22Rv1 (cell line): ENCODE measurements around the gene MGAT4C.

Experiments
- ZFX ChIP-seq: fragments of 450-650 bp; IDR thresholded peaks from 2 replicates; pipeline ENCODE4 v1.6.1; 2017; ENCODE audit warnings: antibody characterized with exemption, borderline replicate concordance
- TF ChIP-seq, protein P1 (sequence below): fragments of 450-650 bp; IDR thresholded peaks from 2 replicates; pipeline ENCODE4 v1.5.1; 2017; ENCODE audit warnings: mild to moderate bottlenecking

DNA sequence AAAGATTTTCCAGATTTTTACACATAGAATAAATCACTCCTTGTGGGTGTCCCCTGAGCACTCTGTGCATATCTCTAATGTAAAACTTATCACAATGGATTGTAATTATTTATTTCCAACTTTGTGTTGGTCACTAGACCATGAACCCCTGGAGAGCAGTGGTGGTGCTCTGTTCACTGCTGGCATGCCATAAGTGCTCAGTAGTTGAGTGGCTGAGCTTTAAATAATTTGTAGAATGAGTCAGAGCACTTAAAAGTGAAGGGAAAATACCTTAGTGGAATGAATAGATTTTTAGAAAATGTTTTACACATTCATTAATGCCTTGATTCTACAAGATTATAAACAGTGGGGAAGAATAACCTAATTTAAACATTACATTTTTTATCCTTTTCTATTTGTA, 6.3 kb downstream of the MGAT4C start:
- TF ChIP-seq, protein P1, sequence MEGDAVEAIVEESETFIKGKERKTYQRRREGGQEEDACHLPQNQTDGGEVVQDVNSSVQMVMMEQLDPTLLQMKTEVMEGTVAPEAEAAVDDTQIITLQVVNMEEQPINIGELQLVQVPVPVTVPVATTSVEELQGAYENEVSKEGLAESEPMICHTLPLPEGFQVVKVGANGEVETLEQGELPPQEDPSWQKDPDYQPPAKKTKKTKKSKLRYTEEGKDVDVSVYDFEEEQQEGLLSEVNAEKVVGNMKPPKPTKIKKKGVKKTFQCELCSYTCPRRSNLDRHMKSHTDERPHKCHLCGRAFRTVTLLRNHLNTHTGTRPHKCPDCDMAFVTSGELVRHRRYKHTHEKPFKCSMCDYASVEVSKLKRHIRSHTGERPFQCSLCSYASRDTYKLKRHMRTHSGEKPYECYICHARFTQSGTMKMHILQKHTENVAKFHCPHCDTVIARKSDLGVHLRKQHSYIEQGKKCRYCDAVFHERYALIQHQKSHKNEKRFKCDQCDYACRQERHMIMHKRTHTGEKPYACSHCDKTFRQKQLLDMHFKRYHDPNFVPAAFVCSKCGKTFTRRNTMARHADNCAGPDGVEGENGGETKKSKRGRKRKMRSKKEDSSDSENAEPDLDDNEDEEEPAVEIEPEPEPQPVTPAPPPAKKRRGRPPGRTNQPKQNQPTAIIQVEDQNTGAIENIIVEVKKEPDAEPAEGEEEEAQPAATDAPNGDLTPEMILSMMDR: no peak
- TF ChIP-seq ZFX: no peak
